Activated CD4-positive, CD25-positive, alpha-beta regulatory T cell treated with anti-CD3 and anti-CD28 coated beads, Interleukin-2, amount 50 U/mL, for 24 hours (primary cell): ENCODE measurements around the gene TDG.
"Not testable (repeated sequence)": the region's sequence is repeated elsewhere in the genome, so short reads cannot be mapped to it uniquely, and the experiment has no call there.

Experiments
- ATAC-seq, 2 donors: fragments of 150-1000 bp; cut with Tn5 transposase; one replicate each; pipeline ENCODE4 v1.10.0; 2021; ENCODE audit warnings: mild to moderate bottlenecking in 1 of 2, moderate library complexity in 1 of 2

The TDG gene

DNA sequence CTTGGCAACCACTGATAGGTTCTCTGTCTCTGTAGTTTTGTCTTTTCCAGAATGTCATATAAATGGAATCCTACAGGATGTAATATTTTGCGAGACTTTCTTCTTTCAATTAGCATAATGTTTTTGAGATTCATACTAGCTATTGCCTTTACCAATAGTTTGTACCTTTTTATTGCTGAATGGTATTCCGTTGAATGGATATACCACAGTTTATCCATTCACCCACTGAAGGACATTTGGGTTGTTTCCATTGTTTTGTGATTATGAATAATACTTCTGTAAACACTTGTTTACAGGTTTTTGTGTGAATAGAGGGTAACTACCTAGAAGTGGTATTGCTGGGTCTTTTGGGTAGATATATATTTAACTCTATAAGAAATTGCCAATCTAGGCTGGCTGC lies 58.0 kb downstream of the TDG start:
- no peak for ATAC-seq

DNA sequence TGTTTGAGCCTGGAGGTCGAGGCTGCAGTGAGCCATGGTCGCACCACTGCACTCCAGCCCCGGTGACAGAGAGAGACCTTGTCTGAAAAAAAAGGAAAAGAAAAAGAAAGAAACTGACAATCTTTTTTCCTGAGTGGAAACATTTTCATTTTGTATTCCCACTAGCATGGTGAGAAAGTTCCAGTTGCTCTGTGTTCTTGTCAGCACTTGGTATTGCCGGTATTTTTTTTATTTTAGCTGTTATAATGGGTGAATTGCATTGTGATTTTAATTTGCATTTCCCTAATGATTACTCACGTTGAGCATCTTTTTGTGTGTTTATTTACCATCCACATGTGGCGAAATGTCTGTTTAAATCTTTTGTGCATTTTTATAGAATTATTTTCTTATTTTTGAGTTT lies 58.7 kb downstream of the TDG start:
- ATAC-seq: no peak

DNA sequence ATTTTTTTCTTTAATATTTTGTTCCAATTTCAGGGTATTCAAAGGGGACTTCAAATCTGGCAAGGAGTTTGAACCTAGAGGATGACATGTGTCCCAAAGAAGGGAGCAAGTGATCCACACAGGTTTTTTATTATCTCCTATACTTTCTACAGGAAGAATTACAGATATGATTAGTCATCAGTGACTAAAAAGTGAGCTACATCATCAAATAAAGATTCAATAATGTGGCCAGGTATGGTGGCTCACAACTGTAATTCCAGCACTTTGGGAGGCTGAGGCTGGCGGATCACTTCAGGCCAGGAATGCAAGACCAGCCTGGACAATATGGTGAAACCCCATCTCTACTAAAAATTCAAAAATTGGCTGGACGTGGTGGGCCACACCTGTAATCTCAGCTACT lies 60.1 kb downstream of the TDG start:
- ATAC-seq: no peak

DNA sequence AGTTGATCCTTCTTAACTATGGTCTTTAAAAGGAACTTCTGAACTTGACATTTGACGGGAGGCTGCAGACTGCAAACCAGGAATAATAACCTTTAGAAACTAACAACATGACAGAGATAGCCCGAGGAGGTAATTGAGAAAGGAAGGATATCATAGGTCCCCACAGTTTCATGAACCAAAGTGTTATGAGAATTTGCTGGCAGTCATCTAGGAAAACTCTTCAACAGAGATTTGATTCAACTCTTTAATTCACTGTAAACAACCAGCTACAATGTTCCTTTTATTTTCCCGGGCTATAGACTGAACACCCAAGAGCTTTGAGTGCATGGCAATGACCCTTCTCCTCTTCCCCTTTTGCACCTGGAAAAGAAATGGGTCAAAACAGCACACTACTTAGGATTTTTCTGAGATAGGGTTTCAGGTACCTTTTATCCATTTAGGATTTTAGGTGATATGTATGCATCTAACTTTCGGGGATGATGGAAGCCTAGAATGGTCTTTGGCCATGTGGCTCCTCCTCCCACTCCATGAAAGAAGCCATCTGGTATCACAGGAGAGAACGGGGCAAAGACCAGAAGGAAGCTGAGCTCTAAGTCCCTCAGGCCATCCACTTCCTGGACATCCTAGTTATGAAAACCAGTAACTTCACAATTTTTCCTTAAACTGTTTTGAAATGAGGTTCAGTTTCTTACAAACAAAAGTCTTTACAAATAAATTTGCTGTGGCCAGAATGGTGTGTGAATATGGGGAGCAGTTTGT lies 61.3 kb downstream of the TDG start:
- no peak for ATAC-seq

DNA sequence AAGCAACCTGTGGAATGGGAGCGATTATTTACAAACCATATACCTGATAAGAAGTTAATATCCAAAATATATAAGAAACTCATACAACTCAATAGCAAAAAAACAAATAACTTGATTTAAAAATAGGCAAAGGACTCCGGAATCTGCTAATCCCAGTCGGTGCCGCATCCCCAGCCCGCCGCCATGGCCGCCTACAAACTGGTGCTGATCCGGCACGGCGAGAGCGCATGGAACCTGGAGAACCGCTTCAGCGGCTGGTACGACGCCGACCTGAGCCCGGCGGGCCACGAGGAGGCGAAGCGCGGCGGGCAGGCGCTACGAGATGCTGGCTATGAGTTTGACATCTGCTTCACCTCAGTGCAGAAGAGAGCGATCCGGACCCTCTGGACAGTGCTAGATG lies 64.9 kb downstream of the TDG start:
- not testable (repeated sequence) for ATAC-seq

DNA sequence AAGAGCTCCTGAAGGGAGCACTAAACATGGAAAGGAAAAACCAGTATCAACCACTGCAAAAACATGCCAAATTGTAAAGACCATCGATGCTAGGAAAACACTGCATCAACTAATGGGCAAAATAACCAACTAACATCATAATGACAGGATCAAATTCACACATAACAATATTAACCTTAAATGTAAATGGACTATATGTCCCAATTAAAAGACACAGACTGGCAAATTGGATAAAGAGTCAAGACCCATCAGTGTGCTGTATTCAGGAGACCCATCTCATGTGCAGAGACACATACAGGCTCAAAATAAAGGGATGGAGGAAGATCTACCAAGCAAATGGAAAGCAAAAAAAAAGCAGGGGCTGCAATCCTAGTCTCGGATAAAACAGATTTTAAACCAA lies 70.5 kb downstream of the TDG start:
- not testable (repeated sequence) for ATAC-seq
